ENCODE results near the gene ANKRD44. TPM values are rescaled to one million over a fixed set of nuclear protein-coding genes. Genes with fewer than 3 reads are reported as not detected.

ANKRD44 gene
- total and polyA plus RNA-seq, 2 of the 8 experiments (the other 6 are each of a cell fraction or from before 2014, with no cell fraction given): 1.2 to 1.3 TPM

DNA sequence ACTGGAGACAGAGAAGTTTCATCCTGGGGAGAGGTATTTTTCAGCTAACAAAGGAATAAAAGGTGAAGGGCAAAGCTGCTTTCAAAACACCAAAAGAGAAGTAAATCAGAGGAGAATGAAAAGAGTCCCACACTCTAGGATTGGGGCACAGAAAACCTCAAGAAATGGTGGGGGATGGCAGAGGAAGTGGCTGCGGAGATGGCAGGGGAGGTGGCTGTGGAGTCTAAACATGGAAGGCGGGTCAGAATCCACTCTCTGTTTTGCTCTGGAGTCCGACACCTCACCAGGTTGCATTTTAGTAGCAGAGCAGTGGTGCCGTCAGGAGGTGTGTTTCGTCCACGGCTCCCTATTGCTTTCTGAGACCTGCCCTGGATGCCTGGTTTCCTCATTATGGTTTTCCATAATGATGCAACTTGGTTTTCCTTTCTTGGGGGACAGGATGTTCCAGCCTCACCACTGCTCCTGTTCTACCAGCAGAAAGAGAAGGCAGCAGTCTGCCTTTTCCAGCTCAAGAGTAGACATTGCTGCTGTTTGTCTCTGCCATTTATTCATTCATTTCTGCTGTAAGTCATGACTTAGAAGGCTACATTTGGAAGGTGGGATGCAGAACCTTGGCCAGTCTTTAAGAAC lies 188.7 kb downstream of the ANKRD44 start (continued):
- TF ChIP-seq, protein P1, sequence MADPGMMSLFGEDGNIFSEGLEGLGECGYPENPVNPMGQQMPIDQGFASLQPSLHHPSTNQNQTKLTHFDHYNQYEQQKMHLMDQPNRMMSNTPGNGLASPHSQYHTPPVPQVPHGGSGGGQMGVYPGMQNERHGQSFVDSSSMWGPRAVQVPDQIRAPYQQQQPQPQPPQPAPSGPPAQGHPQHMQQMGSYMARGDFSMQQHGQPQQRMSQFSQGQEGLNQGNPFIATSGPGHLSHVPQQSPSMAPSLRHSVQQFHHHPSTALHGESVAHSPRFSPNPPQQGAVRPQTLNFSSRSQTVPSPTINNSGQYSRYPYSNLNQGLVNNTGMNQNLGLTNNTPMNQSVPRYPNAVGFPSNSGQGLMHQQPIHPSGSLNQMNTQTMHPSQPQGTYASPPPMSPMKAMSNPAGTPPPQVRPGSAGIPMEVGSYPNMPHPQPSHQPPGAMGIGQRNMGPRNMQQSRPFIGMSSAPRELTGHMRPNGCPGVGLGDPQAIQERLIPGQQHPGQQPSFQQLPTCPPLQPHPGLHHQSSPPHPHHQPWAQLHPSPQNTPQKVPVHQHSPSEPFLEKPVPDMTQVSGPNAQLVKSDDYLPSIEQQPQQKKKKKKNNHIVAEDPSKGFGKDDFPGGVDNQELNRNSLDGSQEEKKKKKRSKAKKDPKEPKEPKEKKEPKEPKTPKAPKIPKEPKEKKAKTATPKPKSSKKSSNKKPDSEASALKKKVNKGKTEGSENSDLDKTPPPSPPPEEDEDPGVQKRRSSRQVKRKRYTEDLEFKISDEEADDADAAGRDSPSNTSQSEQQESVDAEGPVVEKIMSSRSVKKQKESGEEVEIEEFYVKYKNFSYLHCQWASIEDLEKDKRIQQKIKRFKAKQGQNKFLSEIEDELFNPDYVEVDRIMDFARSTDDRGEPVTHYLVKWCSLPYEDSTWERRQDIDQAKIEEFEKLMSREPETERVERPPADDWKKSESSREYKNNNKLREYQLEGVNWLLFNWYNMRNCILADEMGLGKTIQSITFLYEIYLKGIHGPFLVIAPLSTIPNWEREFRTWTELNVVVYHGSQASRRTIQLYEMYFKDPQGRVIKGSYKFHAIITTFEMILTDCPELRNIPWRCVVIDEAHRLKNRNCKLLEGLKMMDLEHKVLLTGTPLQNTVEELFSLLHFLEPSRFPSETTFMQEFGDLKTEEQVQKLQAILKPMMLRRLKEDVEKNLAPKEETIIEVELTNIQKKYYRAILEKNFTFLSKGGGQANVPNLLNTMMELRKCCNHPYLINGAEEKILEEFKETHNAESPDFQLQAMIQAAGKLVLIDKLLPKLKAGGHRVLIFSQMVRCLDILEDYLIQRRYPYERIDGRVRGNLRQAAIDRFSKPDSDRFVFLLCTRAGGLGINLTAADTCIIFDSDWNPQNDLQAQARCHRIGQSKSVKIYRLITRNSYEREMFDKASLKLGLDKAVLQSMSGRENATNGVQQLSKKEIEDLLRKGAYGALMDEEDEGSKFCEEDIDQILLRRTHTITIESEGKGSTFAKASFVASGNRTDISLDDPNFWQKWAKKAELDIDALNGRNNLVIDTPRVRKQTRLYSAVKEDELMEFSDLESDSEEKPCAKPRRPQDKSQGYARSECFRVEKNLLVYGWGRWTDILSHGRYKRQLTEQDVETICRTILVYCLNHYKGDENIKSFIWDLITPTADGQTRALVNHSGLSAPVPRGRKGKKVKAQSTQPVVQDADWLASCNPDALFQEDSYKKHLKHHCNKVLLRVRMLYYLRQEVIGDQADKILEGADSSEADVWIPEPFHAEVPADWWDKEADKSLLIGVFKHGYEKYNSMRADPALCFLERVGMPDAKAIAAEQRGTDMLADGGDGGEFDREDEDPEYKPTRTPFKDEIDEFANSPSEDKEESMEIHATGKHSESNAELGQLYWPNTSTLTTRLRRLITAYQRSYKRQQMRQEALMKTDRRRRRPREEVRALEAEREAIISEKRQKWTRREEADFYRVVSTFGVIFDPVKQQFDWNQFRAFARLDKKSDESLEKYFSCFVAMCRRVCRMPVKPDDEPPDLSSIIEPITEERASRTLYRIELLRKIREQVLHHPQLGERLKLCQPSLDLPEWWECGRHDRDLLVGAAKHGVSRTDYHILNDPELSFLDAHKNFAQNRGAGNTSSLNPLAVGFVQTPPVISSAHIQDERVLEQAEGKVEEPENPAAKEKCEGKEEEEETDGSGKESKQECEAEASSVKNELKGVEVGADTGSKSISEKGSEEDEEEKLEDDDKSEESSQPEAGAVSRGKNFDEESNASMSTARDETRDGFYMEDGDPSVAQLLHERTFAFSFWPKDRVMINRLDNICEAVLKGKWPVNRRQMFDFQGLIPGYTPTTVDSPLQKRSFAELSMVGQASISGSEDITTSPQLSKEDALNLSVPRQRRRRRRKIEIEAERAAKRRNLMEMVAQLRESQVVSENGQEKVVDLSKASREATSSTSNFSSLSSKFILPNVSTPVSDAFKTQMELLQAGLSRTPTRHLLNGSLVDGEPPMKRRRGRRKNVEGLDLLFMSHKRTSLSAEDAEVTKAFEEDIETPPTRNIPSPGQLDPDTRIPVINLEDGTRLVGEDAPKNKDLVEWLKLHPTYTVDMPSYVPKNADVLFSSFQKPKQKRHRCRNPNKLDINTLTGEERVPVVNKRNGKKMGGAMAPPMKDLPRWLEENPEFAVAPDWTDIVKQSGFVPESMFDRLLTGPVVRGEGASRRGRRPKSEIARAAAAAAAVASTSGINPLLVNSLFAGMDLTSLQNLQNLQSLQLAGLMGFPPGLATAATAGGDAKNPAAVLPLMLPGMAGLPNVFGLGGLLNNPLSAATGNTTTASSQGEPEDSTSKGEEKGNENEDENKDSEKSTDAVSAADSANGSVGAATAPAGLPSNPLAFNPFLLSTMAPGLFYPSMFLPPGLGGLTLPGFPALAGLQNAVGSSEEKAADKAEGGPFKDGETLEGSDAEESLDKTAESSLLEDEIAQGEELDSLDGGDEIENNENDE (IDR thresholded peaks at IDR 0.05; ENCODE audit: insufficient replicate concordance, low read length): no peak
- TF ChIP-seq CBX8 (IDR thresholded peaks at IDR 0.05; ENCODE audit: borderline replicate concordance, low read depth, low read length) (no peak), BRCA1 (IDR thresholded peaks at IDR 0.05; ENCODE audit: low read depth, low read length) (no peak), GTF2F1 (IDR thresholded peaks at IDR 0.05; ENCODE audit: borderline replicate concordance, low read depth, low read length) (no peak), NRF1 (IDR thresholded peaks at IDR 0.05; ENCODE audit: low read depth, low read length) (no peak), ASH2L (IDR thresholded peaks at IDR 0.05; ENCODE audit: low read length) (no peak), EP300 (IDR thresholded peaks at IDR 0.05; ENCODE audit: borderline replicate concordance in 1 of 2, low read depth in 2 of 2, low read length in 2 of 2) (no peak), EGR1 (IDR thresholded peaks at IDR 0.05; ENCODE audit: borderline replicate concordance, low read depth, low read length) (no peak), CTBP2 (IDR thresholded peaks at IDR 0.05; ENCODE audit: borderline replicate concordance, insufficient read depth, insufficient read length, low read length) (no peak)
- TF ChIP-seq, protein P2, sequence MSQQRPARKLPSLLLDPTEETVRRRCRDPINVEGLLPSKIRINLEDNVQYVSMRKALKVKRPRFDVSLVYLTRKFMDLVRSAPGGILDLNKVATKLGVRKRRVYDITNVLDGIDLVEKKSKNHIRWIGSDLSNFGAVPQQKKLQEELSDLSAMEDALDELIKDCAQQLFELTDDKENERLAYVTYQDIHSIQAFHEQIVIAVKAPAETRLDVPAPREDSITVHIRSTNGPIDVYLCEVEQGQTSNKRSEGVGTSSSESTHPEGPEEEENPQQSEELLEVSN (IDR thresholded peaks at IDR 0.05): no peak

Data from H1 (cell line).